ENCODE data around the gene RPTOR.

DNA sequence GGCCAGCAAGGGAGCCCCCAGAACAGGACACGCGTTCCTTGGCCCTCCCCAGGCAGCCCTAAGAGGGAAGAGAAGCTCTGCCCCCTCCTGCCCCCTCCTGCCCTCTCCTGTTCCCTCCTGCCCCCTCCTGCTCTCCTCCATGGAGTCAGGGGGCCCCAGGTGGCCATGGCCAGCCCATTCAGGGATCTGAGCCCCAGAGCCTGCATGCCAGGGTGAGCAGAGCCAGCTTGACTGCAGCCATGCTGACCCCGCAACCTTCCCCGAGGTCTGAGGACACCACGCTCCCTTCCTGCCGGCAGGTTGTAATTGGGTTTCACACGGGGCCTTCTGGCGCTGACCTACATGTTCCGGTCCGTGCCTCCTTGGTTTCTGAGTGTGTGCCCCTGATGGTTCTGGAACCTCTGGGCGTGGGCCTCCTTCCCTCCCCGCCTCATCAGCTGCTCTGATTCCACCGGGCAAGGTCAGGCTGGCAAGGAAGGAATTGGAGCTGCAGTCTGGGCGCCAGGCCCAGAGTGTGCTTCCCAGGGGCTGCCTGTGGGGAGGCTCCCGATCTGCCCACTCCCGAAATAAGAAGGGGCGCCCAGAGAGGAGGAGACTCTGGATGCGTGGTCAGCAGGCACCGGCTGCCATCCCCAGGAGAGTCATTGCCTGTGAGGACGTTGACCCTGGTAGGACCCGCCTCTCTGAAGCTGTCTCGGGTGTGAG is 44.5 kb upstream of the RPTOR start:
- TF ChIP-seq, protein P1, sequence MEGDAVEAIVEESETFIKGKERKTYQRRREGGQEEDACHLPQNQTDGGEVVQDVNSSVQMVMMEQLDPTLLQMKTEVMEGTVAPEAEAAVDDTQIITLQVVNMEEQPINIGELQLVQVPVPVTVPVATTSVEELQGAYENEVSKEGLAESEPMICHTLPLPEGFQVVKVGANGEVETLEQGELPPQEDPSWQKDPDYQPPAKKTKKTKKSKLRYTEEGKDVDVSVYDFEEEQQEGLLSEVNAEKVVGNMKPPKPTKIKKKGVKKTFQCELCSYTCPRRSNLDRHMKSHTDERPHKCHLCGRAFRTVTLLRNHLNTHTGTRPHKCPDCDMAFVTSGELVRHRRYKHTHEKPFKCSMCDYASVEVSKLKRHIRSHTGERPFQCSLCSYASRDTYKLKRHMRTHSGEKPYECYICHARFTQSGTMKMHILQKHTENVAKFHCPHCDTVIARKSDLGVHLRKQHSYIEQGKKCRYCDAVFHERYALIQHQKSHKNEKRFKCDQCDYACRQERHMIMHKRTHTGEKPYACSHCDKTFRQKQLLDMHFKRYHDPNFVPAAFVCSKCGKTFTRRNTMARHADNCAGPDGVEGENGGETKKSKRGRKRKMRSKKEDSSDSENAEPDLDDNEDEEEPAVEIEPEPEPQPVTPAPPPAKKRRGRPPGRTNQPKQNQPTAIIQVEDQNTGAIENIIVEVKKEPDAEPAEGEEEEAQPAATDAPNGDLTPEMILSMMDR (IDR thresholded peaks at IDR 0.05): no peak
- TF ChIP-seq POLR2AphosphoS5 (IDR thresholded peaks at IDR 0.05): no peak
